Measurements from ENCODE around the gene PCDHGA1. TPM values are rescaled to one million over a fixed set of nuclear protein-coding genes. Genes with fewer than 3 reads are reported as not detected.

The PCDHGA1 gene
- polyA plus RNA-seq, 1 experiment, result 1.8 TPM

DNA sequence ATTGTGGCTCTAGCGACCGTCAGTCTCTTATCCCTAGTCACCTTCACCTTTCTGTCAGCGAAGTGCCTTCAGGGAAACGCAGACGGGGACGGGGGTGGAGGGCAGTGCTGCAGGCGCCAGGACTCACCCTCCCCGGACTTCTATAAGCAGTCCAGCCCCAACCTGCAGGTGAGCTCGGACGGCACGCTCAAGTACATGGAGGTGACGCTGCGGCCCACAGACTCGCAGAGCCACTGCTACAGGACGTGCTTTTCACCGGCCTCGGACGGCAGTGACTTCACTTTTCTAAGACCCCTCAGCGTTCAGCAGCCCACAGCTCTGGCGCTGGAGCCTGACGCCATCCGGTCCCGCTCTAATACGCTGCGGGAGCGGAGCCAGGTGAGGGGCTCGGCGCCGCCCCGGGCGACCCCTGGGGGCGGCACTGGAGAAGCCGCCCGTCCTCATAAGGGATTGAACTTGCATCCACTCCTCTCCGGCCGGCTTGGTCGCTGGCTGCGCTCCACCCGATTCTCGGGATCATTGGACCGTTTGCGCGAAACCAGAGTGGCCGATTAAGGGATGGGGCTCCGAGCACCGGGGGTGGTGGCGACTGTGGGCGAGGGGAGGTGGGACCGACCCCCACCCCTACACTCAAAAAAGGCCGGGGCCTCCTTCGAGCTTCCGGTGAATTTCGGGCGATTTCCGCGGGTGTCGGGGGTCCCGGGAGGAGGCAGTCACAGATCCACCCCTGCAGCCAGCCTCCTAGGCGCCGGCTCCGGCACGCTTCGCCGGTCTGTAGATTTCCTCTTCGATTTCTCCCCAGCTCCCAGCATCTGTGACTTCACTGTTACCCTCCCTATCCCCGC lies 161.2 kb downstream of the PCDHGA1 start:
- peaks cover 14% of the 10 kb centered on the region for H3K36me3 ChIP-seq (ENCODE audit: control insufficient read depth, insufficient read depth, low read length)
- POLR2A ChIA-PET, result no interaction called here
- H3K4me3 ChIP-seq (ENCODE audit: low read depth, low read length), result no peak overlapping the region
- CTCF ChIA-PET, result interaction anchor here (1.6 kb wide), 1 partner anchor 22 kb away, joined by 3 read pairs; no protein-coding TSS in a partner anchor
- H3K27me3 ChIP-seq (ENCODE audit: control insufficient read depth, insufficient read depth, low read length), result no peaks in the 10 kb centered on the region
- no peak for DNase-seq (ENCODE audit: low read depth)
- TF ChIP-seq, protein P1, sequence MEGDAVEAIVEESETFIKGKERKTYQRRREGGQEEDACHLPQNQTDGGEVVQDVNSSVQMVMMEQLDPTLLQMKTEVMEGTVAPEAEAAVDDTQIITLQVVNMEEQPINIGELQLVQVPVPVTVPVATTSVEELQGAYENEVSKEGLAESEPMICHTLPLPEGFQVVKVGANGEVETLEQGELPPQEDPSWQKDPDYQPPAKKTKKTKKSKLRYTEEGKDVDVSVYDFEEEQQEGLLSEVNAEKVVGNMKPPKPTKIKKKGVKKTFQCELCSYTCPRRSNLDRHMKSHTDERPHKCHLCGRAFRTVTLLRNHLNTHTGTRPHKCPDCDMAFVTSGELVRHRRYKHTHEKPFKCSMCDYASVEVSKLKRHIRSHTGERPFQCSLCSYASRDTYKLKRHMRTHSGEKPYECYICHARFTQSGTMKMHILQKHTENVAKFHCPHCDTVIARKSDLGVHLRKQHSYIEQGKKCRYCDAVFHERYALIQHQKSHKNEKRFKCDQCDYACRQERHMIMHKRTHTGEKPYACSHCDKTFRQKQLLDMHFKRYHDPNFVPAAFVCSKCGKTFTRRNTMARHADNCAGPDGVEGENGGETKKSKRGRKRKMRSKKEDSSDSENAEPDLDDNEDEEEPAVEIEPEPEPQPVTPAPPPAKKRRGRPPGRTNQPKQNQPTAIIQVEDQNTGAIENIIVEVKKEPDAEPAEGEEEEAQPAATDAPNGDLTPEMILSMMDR (IDR thresholded peaks at IDR 0.05; ENCODE audit: insufficient read depth, low read depth, low read length), result no peak

DNA sequence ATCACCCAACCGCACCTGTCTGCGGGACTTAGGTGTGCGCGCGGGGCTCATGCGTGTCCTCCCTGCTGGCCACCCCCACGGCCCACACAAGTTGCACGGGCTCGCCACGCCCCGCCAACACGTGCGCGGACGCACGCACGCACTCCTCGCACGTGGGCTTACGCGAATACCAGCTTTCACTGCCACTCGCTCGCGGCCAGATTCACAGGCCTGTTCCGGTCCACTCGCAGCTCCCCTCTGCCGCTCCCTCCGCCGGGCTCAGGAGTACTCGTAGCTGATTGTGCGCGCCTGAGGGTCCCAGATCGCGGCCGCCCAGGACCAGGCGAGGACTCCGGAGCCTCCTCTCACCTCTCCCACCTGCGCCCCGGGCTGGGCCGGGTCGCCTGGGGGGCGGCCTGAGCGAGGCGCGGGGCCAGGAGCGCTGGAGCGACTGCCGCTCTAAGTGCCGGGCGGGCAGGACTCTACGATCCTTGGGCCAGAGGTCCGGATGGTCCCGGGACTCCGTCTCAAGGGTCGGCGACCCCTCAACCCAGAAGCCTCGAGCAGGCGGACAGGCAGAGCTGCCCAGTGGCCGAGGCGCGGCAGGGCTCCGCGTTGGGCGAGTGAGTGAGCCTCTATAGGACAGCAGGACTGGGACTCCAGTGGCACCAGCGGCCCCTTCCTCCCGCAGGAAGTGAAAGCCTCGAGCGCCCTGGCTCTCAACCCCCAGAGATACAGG lies 162.0 kb downstream of the PCDHGA1 start:
- TF ChIP-seq, protein P1 (IDR thresholded peaks at IDR 0.05; ENCODE audit: insufficient read depth, low read depth, low read length), result no peak
- no peaks in the 10 kb centered on the region for H3K27me3 ChIP-seq (ENCODE audit: control insufficient read depth, insufficient read depth, low read length)
- H3K36me3 ChIP-seq (ENCODE audit: control insufficient read depth, insufficient read depth, low read length), result peaks cover 13% of the 10 kb centered on the region
- CTCF ChIA-PET, result interaction anchor here (0.8 to 1.7 kb wide), 5 partner anchors 8 to 95 kb away, joined by 3 to 7 read pairs (median 3); no protein-coding TSS in a partner anchor
- no peak overlapping the region for H3K4me3 ChIP-seq (ENCODE audit: low read depth, low read length)
- no peak for DNase-seq (ENCODE audit: low read depth)
- POLR2A ChIA-PET, result no interaction called here

DNA sequence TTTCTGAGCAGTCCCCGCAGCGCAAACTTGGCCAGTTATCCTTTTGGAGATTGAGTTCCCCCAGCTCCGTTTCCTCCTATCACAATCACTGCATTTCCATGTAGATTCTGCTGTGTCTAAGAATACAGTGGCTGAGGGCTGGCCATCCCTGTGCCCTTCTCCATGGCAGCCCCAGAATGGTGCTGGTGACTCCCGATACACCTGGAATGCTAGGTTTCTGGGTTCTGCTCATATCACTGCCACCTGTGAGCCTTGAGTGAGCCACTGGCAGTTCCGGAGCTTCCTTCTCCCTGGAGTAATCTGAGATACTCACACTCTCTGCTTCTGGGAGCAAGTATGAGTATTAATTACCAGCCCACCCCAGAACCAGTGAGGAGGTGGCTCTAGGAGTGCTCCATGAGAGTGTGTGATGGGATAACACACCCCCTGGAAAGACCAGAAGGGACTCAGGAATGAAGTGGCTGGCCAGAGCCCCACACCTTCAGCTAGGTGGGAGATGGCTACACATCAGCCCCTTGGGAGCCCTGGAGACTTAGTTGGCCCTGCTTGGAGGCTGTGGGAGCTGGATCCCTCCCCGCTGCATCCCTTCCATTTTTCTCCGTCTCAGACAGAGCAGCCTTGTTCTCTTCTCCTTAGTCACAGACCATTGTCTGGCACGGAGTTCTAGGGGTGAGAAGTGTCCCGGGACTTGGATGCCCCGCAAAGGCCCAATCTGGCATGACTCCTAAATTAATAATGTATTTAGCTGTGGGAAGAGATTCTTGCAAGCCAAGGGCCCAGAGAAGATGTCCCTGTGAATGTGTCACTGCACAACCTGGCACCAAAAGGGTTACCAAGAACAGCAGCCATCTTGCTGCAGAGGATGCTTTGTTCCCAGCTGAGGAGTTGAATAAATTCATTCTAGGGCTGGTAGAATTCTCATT lies 163.4 kb downstream of the PCDHGA1 start:
- CTCF ChIA-PET, result interaction anchor here (0.8 to 2.0 kb wide), 8 partner anchors 13 to 155 kb away, joined by 3 to 7 read pairs (median 4); partner anchors contain the start of genes PCDHGA12 and PCDHGA2
- TF ChIP-seq, protein P1 (IDR thresholded peaks at IDR 0.05; ENCODE audit: insufficient read depth, low read depth, low read length), result no peak
- no peak overlapping the region for H3K4me3 ChIP-seq (ENCODE audit: low read depth, low read length)
- H3K27me3 ChIP-seq (ENCODE audit: control insufficient read depth, insufficient read depth, low read length), result no peaks in the 10 kb centered on the region
- POLR2A ChIA-PET, result no interaction called here
- no peak for DNase-seq (ENCODE audit: low read depth)
- peaks cover 15% of the 10 kb centered on the region for H3K36me3 ChIP-seq (ENCODE audit: control insufficient read depth, insufficient read depth, low read length)

DNA sequence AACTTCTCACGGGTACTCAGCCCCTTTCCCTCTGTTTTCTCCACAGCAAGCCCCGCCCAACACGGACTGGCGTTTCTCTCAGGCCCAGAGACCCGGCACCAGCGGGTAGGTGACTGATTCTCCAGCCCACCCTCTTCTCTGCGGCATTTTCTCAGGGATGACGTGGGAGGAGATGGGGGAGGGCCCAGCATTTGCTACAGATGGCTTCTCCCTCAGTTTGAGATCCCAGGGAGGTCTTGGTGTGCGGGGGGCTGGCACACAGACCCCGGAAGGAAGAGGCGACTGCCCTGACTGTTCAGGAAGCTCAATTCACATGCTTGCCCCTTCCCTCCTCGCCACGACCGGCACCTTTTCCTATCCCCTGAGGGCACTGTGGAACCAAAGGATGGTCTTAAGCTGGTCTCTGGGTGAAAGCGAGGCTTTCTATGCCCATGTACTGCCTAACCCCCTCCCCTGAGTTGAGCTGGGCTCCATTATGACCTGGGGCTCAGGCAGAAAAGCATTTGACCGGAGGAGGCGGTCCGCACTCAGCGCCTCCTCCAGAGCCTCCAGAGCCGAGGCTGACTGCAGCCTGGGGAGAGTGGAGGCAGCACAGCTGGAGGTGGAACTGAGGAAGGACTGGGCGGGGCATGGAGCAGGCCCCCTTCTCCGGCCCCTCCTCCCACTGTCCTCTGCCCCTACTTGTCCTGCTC lies 164.6 kb downstream of the PCDHGA1 start:
- TF ChIP-seq, protein P1 (IDR thresholded peaks at IDR 0.05; ENCODE audit: insufficient read depth, low read depth, low read length), result no peak
- no peaks in the 10 kb centered on the region for H3K27me3 ChIP-seq (ENCODE audit: control insufficient read depth, insufficient read depth, low read length)
- CTCF ChIA-PET, result interaction anchor here (0.6 to 2.1 kb wide), 4 partner anchors 18 to 74 kb away, joined by 3 to 6 read pairs (median 4); partner anchors contain the start of gene PCDHGA11
- POLR2A ChIA-PET, result no interaction called here
- no peak overlapping the region for H3K4me3 ChIP-seq (ENCODE audit: low read depth, low read length)
- H3K36me3 ChIP-seq (ENCODE audit: control insufficient read depth, insufficient read depth, low read length), result peaks cover 15% of the 10 kb centered on the region
- no peak for DNase-seq (ENCODE audit: low read depth)
